Panc1 (cell line): ENCODE measurements around the gene C19orf44. TPM values are rescaled to one million over a fixed set of nuclear protein-coding genes. Genes with fewer than 3 reads are reported as not detected.

Experiments used
- ATAC-seq: fragments of 200-7000 bp; cut with Tn5 transposase; 2 replicates; pipeline ENCODE4 v1.9.1; 2020; ENCODE audit warnings: mild to moderate bottlenecking, moderate library complexity
- BruUV-seq: library from RNA; stranded (reverse); fragments of 400-500 nt; replicated peaks from 2 replicates; lab custom pipeline; 2021; lab: Mats Ljungman, UMichigan
- CTCF ChIA-PET: fragments of 300-600 bp; sonication (Branson Sonifier 250); formaldehyde crosslinking; loops from one replicate; lab custom pipeline; 2022; ENCODE audit warnings: antibody characterized with exemption; lab: Charles Lee
- POLR2A ChIA-PET: fragments of 300-600 bp; sonication (Branson Sonifier 250); formaldehyde crosslinking; loops from one replicate; lab custom pipeline; 2022; ENCODE audit warnings: antibody characterized with exemption; lab: Charles Lee
- DNase-seq: peaks from one replicate; pipeline ENCODE4 v3.0.0-alpha.2; 2010; ENCODE audit warnings: low read depth, low spot score
- H3K27ac ChIP-seq: 2 replicates; pipeline ENCODE4 v1.5.1; 2011; ENCODE audit warnings: mild to moderate bottlenecking, low read length, inconsistent platforms
- H3K27me3 ChIP-seq: fragments of 200-500 bp; sonication (Bioruptor generic); 2 replicates; pipeline ENCODE4 v1.6.0; 2014; ENCODE audit warnings: low read length, inconsistent platforms; ENCODE audit not compliant: control insufficient read depth, insufficient read depth
- H3K36me3 ChIP-seq: fragments of 200-500 bp; sonication (Bioruptor generic); 2 replicates; pipeline ENCODE4 v1.5.1; 2014; ENCODE audit warnings: inconsistent platforms, mild to moderate bottlenecking, low read length, moderate library complexity; ENCODE audit not compliant: control insufficient read depth, insufficient read depth
- H3K4me1 ChIP-seq: 2 replicates; pipeline ENCODE4 v1.5.1; 2011; ENCODE audit warnings: inconsistent platforms, mild to moderate bottlenecking, low read length, moderate library complexity; ENCODE audit not compliant: control insufficient read depth, insufficient read depth
- H3K4me3 ChIP-seq, 2 experiments: 2 replicates each; pipeline ENCODE4 v1.5.1; 2011 to 2012; ENCODE audit warnings: low read depth in 2 of 2, low read length in 2 of 2, mild to moderate bottlenecking in 2 of 2, inconsistent platforms in 1 of 2, moderate library complexity in 1 of 2
- H3K9me3 ChIP-seq: fragments of 200-500 bp; sonication (Bioruptor generic); 2 replicates; pipeline ENCODE4 v1.5.1; 2014; ENCODE audit warnings: low read depth, mild to moderate bottlenecking, inconsistent platforms, low read length, moderate library complexity; ENCODE audit not compliant: control insufficient read depth, insufficient read depth
- CTCF ChIP-seq: fragments of 450-650 bp; IDR thresholded peaks from 2 replicates; pipeline ENCODE4 v1.5.1; 2017; ENCODE audit warnings: mild to moderate bottlenecking
- POLR2AphosphoS5 ChIP-seq: IDR thresholded peaks from 2 replicates; pipeline ENCODE4 v1.6.1; 2012; ENCODE audit warnings: mild to moderate bottlenecking, low read depth, low read length, moderate library complexity
- REST ChIP-seq, 2 experiments: IDR thresholded peaks; 2 replicates each; pipeline ENCODE4 v1.6.1; 2011 to 2012; ENCODE audit warnings: low read depth in 2 of 2, control low read depth in 1 of 2, low read length in 1 of 2, mild to moderate bottlenecking in 1 of 2, moderate library complexity in 1 of 2; ENCODE audit not compliant: insufficient read depth in 1 of 2
- SIN3A ChIP-seq: IDR thresholded peaks from 2 replicates; pipeline ENCODE4 v1.6.1; 2012; ENCODE audit warnings: low read depth, mild to moderate bottlenecking, low read length, moderate library complexity, borderline replicate concordance; ENCODE audit not compliant: insufficient read depth
- TCF7L2 ChIP-seq: IDR thresholded peaks from 2 replicates; pipeline ENCODE4 v1.6.1; 2011; ENCODE audit warnings: mild to moderate bottlenecking, low read depth, low read length, inconsistent platforms
- in situ Hi-C: cut with HindIII; loops from 2 replicates; pipeline ENCODE4 v1.10.0; 2016; ENCODE audit warnings: low sequenced_read_pairs, low pct_unique_long_range_greater_than_20kb
- intact Hi-C: fragments of 100-400 bp; cut with micrococcal nuclease; formaldehyde crosslinking; loops from one replicate; pipeline ENCODE4 v1.10.0; 2022; ENCODE audit not compliant: unreplicated experiment
- total RNA-seq: library from RNA; stranded (reverse); gene quantifications from one replicate; pipeline ENCODE4 v1.2.1, GENCODE V29; 2021; ENCODE audit not compliant: unreplicated experiment

The C19orf44 gene
- total RNA-seq, 1 experiment from 2014 or later: 4.4 TPM

- ChIA-PET CTCF (no interaction called here), POLR2A (no interaction called here)
- no peaks in the 10 kb centered on the region for H3K9me3 ChIP-seq
- peaks cover 3% of the 10 kb centered on the region; the same call in 1 of the 2 replicates for H3K36me3 ChIP-seq
- H3K27ac ChIP-seq: no peak overlapping the region
- TF ChIP-seq POLR2AphosphoS5 (no peak), TCF7L2 (no peak), CTCF (no peak), REST (IDR thresholded peaks at IDR 0.05; ENCODE audit: insufficient read depth in 1 of 2, low read depth in 2 of 2, low read length in 1 of 2) (no peak), SIN3A (no peak)
- no peaks in the 10 kb centered on the region for H3K4me1 ChIP-seq
- no TSS peak for BruUV-seq
- H3K4me3 ChIP-seq: no peak overlapping the region
- in situ Hi-C loops: no loop called here
- H3K27me3 ChIP-seq: no peaks in the 10 kb centered on the region
- ATAC-seq (no peak), DNase-seq (no peak)
- intact Hi-C loops: no loop called here
Observed at GRCh38 chr19:16531380-16531669, 35.1 kb downstream of the C19orf44 start.

- no peak for ATAC-seq
- Histone ChIP-seq H3K27ac (no peak overlapping the region), H3K4me1 (no peaks in the 10 kb centered on the region), H3K4me3 (no peak overlapping the region), H3K9me3 (no peaks in the 10 kb centered on the region), H3K36me3 (no peaks in the 10 kb centered on the region; the same call in 1 of the 2 replicates), H3K27me3 (no peaks in the 10 kb centered on the region)
- ChIA-PET POLR2A (interaction anchor here (0.5 kb wide), 1 partner anchor 80 kb away, joined by 8 read pairs; no protein-coding TSS in a partner anchor), CTCF (no interaction called here)
- in situ Hi-C loops (no loop called here), intact Hi-C loops (no loop called here)
- no peak for DNase-seq
- TF ChIP-seq POLR2AphosphoS5 (no peak), TCF7L2 (no peak), CTCF (no peak), SIN3A (no peak), REST (IDR thresholded peaks at IDR 0.05; ENCODE audit: insufficient read depth in 1 of 2, low read depth in 2 of 2, low read length in 1 of 2) (no peak)
- no TSS peak for BruUV-seq
Observed at GRCh38 chr19:16532440-16533234, 36.4 kb downstream of the C19orf44 start.
